GM23248 (cell line): ENCODE data around the gene WFS1. TPM values are rescaled to one million over a fixed set of nuclear protein-coding genes. Genes with fewer than 3 reads are reported as not detected.

Experiments
- DNase-seq: peaks from one replicate; pipeline ENCODE4 v3.0.0-alpha.2; 2015
- H2AFZ ChIP-seq: fragments of 200-600 bp; sonication (generic); 2 replicates; pipeline ENCODE4 v1.6.1; 2016; ENCODE audit warnings: antibody characterized with exemption
- H3F3A ChIP-seq: fragments of 200-600 bp; sonication (generic); 2 replicates; pipeline ENCODE4 v1.6.1; 2016; ENCODE audit warnings: mild to moderate bottlenecking, antibody characterized with exemption, mixed run types; ENCODE audit not compliant: insufficient read depth
- H3K27ac ChIP-seq: fragments of 200-600 bp; sonication (generic); 2 replicates; pipeline ENCODE4 v1.5.1; 2016; ENCODE audit warnings: mild to moderate bottlenecking
- H3K27me3 ChIP-seq: fragments of 200-600 bp; sonication (generic); replicated peaks from 2 replicates; pipeline ENCODE4 v1.6.1; 2016; ENCODE audit warnings: mild to moderate bottlenecking; ENCODE audit not compliant: insufficient read depth
- H3K36me3 ChIP-seq: fragments of 200-600 bp; sonication (generic); 2 replicates; pipeline ENCODE4 v1.6.1; 2016; ENCODE audit warnings: low read depth, mild to moderate bottlenecking
- H3K4me1 ChIP-seq: fragments of 200-600 bp; sonication (generic); 2 replicates; pipeline ENCODE4 v1.6.1; 2016; ENCODE audit warnings: mild to moderate bottlenecking; ENCODE audit not compliant: insufficient read depth
- H3K4me2 ChIP-seq: fragments of 200-600 bp; sonication (generic); one replicate; pipeline ENCODE4 v1.6.1; 2016; ENCODE audit warnings: mild to moderate bottlenecking; ENCODE audit not compliant: unreplicated experiment
- H3K4me3 ChIP-seq: fragments of 200-600 bp; sonication (generic); 2 replicates; pipeline ENCODE4 v1.5.1; 2016; ENCODE audit warnings: mild to moderate bottlenecking
- H3K79me2 ChIP-seq: fragments of 200-600 bp; sonication (generic); 2 replicates; pipeline ENCODE4 v1.6.1; 2016; ENCODE audit warnings: mild to moderate bottlenecking; ENCODE audit not compliant: insufficient read depth
- H3K9ac ChIP-seq: fragments of 200-600 bp; sonication (generic); 2 replicates; pipeline ENCODE4 v1.6.1; 2016; ENCODE audit warnings: mild to moderate bottlenecking
- H3K9me2 ChIP-seq: fragments of 200-600 bp; sonication (generic); 2 replicates; pipeline ENCODE4 v1.6.1; 2016; ENCODE audit warnings: mixed run types, mild to moderate bottlenecking, moderate library complexity; ENCODE audit not compliant: insufficient read depth
- H3K9me3 ChIP-seq: fragments of 200-600 bp; sonication (generic); one replicate; pipeline ENCODE4 v1.6.1; 2017; ENCODE audit warnings: low read depth
- H4K20me1 ChIP-seq: fragments of 200-600 bp; sonication (generic); 2 replicates; pipeline ENCODE4 v1.6.0; 2016; ENCODE audit not compliant: insufficient read depth
- EZH2 ChIP-seq: fragments of 200-600 bp; sonication (generic); IDR thresholded peaks from 2 replicates; pipeline ENCODE4 v1.6.1; 2018; ENCODE audit warnings: antibody characterized with exemption, mild to moderate bottlenecking; ENCODE audit not compliant: insufficient read depth, poor library complexity, severe bottlenecking
- EZH2phosphoT487 ChIP-seq: fragments of 200-600 bp; sonication (generic); IDR thresholded peaks from 2 replicates; pipeline ENCODE4 v1.6.1; 2018; ENCODE audit warnings: antibody characterized with exemption, moderate library complexity, mild to moderate bottlenecking, low read depth; ENCODE audit not compliant: insufficient read depth
- WGBS, 2 experiments: methylation state at CpG; one replicate each; pipeline ENCODE4 v1.1.6; 2015 to 2017; ENCODE audit warnings: low lambda C conversion rate in 2 of 2, low coverage in 1 of 2; ENCODE audit errors: missing lambda C conversion rate in 2 of 2; 5-methylcytosine and 5-hydroxymethylcytosine counted together
- in situ Hi-C: fragments of 300-500 bp; cut with MboI; formaldehyde crosslinking; loops from 2 replicates; pipeline ENCODE4 v1.15.0; 2020
- polyA plus RNA-seq: library from polyadenylated mRNA; unstranded; fragments of >200 nt; fragmentation: Nextera tagmentation; extraction: Ambion mirVana; gene quantifications from 2 replicates; pipeline ENCODE4 v1.2.1, GENCODE V29; 2016
- total RNA-seq: library from RNA; depleted of rRNA; stranded (reverse); fragments of >200 nt; shearing (Covaris generic); gene quantifications from 2 replicates; pipeline ENCODE4 v1.2.3, GENCODE V29; 2014

WFS1 gene
- total and polyA plus RNA-seq, 2 experiments from 2014 or later: 24.2 to 24.4 TPM

- Histone ChIP-seq H4K20me1 (no peaks in the 10 kb centered on the region), H3K4me1 (no peaks in the 10 kb centered on the region), H3K27ac (no peak overlapping the region), H3K9me3 (no peaks in the 10 kb centered on the region), H3K9me2 (no peaks in the 10 kb centered on the region), H3K79me2 (no peaks in the 10 kb centered on the region), H3K4me3 (no peak overlapping the region), H2AFZ (no peak overlapping the region), H3K36me3 (no peaks in the 10 kb centered on the region), H3F3A (no peaks in the 10 kb centered on the region), H3K27me3 (peaks cover 15% of the 10 kb centered on the region), H3K9ac (no peak overlapping the region), H3K4me2 (no peak overlapping the region)
- no peak for DNase-seq
- 38 to 48% methylated on average over 10 of the region's 10 CpGs for WGBS, 2 experiments
- in situ Hi-C loops: no loop called here
- TF ChIP-seq EZH2 (no peak), EZH2phosphoT487 (no peak)
Observed at GRCh38 chr4:6222761-6223292, 46.8 kb upstream of the WFS1 start.

GRCh38 chr4:6224735-6225134 is 44.9 kb upstream of the WFS1 start:
- no peak overlapping the region for H3K27ac ChIP-seq
- no peak for DNase-seq
- no peaks in the 10 kb centered on the region for H3K4me1 ChIP-seq
- H3K4me2 ChIP-seq: no peak overlapping the region
- in situ Hi-C loops: no loop called here
- no peak for TF ChIP-seq EZH2phosphoT487
- TF ChIP-seq EZH2: no peak
- no peaks in the 10 kb centered on the region for H3F3A ChIP-seq
- H4K20me1 ChIP-seq: no peaks in the 10 kb centered on the region
- no peak overlapping the region for H3K9ac ChIP-seq
- WGBS, 2 experiments: 30 to 42% methylated on average over 3 of the region's 3 CpGs
- no peaks in the 10 kb centered on the region for H3K36me3 ChIP-seq
- H2AFZ ChIP-seq: no peak overlapping the region
- no peaks in the 10 kb centered on the region for H3K9me2 ChIP-seq
- H3K27me3 ChIP-seq: peaks cover 9% of the 10 kb centered on the region
- H3K79me2 ChIP-seq: no peaks in the 10 kb centered on the region
- H3K9me3 ChIP-seq: no peaks in the 10 kb centered on the region
- no peak overlapping the region for H3K4me3 ChIP-seq

- Histone ChIP-seq H3K4me3 (no peak overlapping the region), H3K9me2 (no peaks in the 10 kb centered on the region), H3K9ac (no peak overlapping the region), H3K36me3 (no peaks in the 10 kb centered on the region), H3K27ac (no peak overlapping the region), H3K9me3 (no peaks in the 10 kb centered on the region), H3K79me2 (no peaks in the 10 kb centered on the region), H3F3A (no peaks in the 10 kb centered on the region), H2AFZ (no peak overlapping the region), H3K4me1 (no peaks in the 10 kb centered on the region), H3K27me3 (peaks cover 9% of the 10 kb centered on the region), H3K4me2 (no peak overlapping the region), H4K20me1 (no peaks in the 10 kb centered on the region)
- 33 to 35% methylated on average over 7 of the region's 7 CpGs for WGBS, 2 experiments
- in situ Hi-C loops: no loop called here
- TF ChIP-seq EZH2phosphoT487: no peak
- no peak for TF ChIP-seq EZH2
- DNase-seq: peak; percentile 43
Observed at GRCh38 chr4:6225469-6225868, 44.2 kb upstream of the WFS1 start.

- 58 to 60% methylated on average over 7 of the region's 7 CpGs for WGBS, 2 experiments
- in situ Hi-C loops: no loop called here
- DNase-seq: no peak
Observed at GRCh38 chr4:6226506-6226905, 43.1 kb upstream of the WFS1 start.

More at GRCh38 chr4:6226506-6226905, 43.1 kb upstream of the WFS1 start:
- Histone ChIP-seq H3K4me2 (no peak overlapping the region), H3K79me2 (no peaks in the 10 kb centered on the region), H3K27ac (no peak overlapping the region), H3K27me3 (peaks cover 9% of the 10 kb centered on the region), H4K20me1 (no peaks in the 10 kb centered on the region), H3K4me3 (no peak overlapping the region), H3K4me1 (no peaks in the 10 kb centered on the region), H3K36me3 (no peaks in the 10 kb centered on the region), H2AFZ (no peak overlapping the region), H3F3A (no peaks in the 10 kb centered on the region), H3K9ac (no peak overlapping the region), H3K9me3 (no peaks in the 10 kb centered on the region), H3K9me2 (no peaks in the 10 kb centered on the region)
- TF ChIP-seq EZH2phosphoT487 (no peak), EZH2 (no peak)
